Measurements from ENCODE around the gene C17orf107.
"Not testable (repeated sequence)": the region's sequence is repeated elsewhere in the genome, so short reads cannot be mapped to it uniquely, and the experiment has no call there.

C17orf107 gene

GRCh38 chr17:4913994-4914393, 14.7 kb downstream of the C17orf107 start:
- TF ChIP-seq GABPA (IDR thresholded peaks at IDR 0.05; ENCODE audit: low read depth) = no peak
- no peak for TF ChIP-seq POLR2AphosphoS5 (IDR thresholded peaks at IDR 0.05; ENCODE audit: low read depth)
- no peak for TF ChIP-seq SPI1 (IDR thresholded peaks at IDR 0.05; ENCODE audit: borderline replicate concordance, low read depth)
- TF ChIP-seq CTCF (IDR thresholded peaks at IDR 0.05; ENCODE audit: insufficient read depth, low read length) = no peak
- TF ChIP-seq REST (IDR thresholded peaks at IDR 0.05; ENCODE audit: insufficient replicate concordance, low read depth) = no peak
- Histone ChIP-seq H3K27me3 (ENCODE audit: insufficient read depth, poor library complexity, severe bottlenecking) (no peaks in the 10 kb centered on the region), H3K27ac (replicated peaks) (no peak overlapping the region), H3K4me3 (replicated peaks; ENCODE audit: insufficient read depth, low read length) (no peak overlapping the region)
- no peak for DNase-seq (ENCODE audit: low read depth in 1 of 2, low spot score in 1 of 2)

- not testable (repeated sequence) for H3K27ac ChIP-seq (replicated peaks); H3K4me3 ChIP-seq (replicated peaks; ENCODE audit: insufficient read depth, low read length); DNase-seq (ENCODE audit: low read depth in 1 of 2, low spot score in 1 of 2); H3K27me3 ChIP-seq (ENCODE audit: insufficient read depth, poor library complexity, severe bottlenecking)
Measured at GRCh38 chr17:4914551-4914950, 15.2 kb downstream of the C17orf107 start.

- no peak overlapping the region for H3K27ac ChIP-seq (replicated peaks)
- no peak overlapping the region for H3K4me3 ChIP-seq (replicated peaks; ENCODE audit: insufficient read depth, low read length)
- DNase-seq (ENCODE audit: low read depth in 1 of 2, low spot score in 1 of 2) = no peak
- TF ChIP-seq CTCF (IDR thresholded peaks at IDR 0.05; ENCODE audit: insufficient read depth, low read length) (no peak), SPI1 (IDR thresholded peaks at IDR 0.05; ENCODE audit: borderline replicate concordance, low read depth) (no peak), REST (IDR thresholded peaks at IDR 0.05; ENCODE audit: insufficient replicate concordance, low read depth) (no peak), POLR2AphosphoS5 (IDR thresholded peaks at IDR 0.05; ENCODE audit: low read depth) (no peak), GABPA (IDR thresholded peaks at IDR 0.05; ENCODE audit: low read depth) (no peak)
- no peaks in the 10 kb centered on the region for H3K27me3 ChIP-seq (ENCODE audit: insufficient read depth, poor library complexity, severe bottlenecking)
Measured at GRCh38 chr17:4919511-4920047, 20.2 kb downstream of the C17orf107 start.

GRCh38 chr17:4920351-4921048, 21.2 kb downstream of the C17orf107 start:
- DNase-seq (ENCODE audit: low read depth in 1 of 2, low spot score in 1 of 2) = peak in 1 of 2 experiments; percentile 78
- no peak overlapping the region for H3K4me3 ChIP-seq (replicated peaks; ENCODE audit: insufficient read depth, low read length)
- no peaks in the 10 kb centered on the region for H3K27me3 ChIP-seq (ENCODE audit: insufficient read depth, poor library complexity, severe bottlenecking)
- TF ChIP-seq CTCF (IDR thresholded peaks at IDR 0.05; ENCODE audit: insufficient read depth, low read length) (no peak), GABPA (IDR thresholded peaks at IDR 0.05; ENCODE audit: low read depth) (no peak), POLR2AphosphoS5 (IDR thresholded peaks at IDR 0.05; ENCODE audit: low read depth) (no peak)
- no peak overlapping the region for H3K27ac ChIP-seq (replicated peaks)

Measured in HL-60 (cell line).